GM21367 (cell line): Measurements from ENCODE around the gene KANSL1.

Experiments
- ATAC-seq: cut with Tn5 transposase; IDR thresholded peaks from one replicate; pipeline ENCODE4 v1.9.1; 2021; ENCODE audit not compliant: unreplicated experiment

Gene KANSL1

DNA sequence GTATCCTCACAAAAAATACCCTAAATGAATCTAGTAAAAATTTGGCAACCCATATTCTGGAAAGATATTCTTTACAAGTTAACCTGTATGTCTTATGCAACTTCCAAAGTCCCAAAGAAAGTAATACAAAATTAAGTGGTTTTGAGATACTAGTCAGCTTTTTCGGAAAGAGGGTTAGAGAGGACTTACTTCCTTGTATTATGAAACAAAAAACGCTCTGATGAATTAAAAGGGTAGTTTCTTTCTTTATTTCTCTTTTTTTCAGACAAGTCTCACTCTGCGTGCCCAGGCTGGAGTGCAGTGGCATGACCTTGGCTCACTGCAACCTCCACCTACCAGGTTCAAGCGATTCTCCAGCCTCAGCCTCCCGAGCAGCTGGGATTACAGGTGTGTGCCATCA, 51.6 kb downstream of the KANSL1 start:
- no peak for ATAC-seq

DNA sequence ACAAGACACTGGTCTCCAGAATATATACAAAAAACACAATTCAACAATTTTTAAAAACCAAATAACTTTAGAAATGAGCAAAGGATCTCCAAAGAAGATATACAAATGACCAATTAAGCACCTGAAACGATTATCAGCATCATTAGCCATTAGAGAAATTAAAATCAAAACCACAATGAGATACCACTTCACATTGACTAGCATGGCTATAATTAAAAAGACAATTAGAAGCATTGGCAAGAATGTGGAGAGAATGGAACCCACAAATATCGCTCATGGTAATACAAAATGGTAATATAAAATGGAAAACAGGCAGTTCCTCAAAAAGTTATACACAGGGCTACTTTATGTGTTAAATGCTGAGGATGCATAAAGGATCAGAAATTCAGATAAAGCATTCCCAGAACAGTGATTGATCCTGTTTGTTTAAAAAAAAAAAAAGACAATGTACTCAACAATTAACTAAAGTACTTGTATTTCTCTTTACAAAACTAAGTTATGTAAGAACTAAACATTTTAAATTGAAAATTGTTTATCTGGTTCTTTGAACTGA, 52.5 kb downstream of the KANSL1 start:
- ATAC-seq, result no peak

DNA sequence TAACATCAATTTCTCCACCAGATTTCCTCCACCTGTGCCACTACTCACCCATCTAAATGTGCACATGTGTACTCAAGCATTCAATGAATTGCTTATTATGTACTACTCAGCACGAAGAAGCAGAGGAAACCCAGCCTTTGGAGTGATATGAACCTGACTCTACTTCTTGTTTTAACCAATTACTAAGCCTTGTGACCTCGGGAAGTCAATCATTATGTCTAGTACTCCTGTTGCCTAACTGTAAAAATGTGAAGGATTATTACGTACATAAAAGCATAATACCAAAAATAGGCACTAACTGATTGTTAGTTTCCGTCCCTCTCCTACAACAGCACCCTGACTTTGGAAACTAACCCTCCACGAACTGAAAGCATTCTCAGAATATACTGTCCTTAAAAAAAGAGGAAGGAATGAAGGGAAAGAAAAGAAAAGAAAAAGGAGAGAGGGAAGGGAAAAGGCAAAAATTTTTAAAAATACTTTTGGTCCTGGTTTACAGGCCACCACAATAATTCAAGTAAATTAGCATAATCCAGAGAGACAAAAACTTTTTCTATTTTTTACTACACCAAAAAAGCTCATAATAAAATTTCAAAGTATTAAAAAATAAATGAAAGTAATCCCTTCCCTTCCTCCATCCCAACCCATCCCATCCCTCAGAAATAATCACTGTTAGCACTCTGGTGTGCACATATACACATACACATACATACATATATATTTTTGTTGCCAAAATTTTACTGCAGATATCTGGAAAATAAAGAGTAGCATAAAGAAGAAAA, 53.6 kb downstream of the KANSL1 start:
- ATAC-seq, result no peak

DNA sequence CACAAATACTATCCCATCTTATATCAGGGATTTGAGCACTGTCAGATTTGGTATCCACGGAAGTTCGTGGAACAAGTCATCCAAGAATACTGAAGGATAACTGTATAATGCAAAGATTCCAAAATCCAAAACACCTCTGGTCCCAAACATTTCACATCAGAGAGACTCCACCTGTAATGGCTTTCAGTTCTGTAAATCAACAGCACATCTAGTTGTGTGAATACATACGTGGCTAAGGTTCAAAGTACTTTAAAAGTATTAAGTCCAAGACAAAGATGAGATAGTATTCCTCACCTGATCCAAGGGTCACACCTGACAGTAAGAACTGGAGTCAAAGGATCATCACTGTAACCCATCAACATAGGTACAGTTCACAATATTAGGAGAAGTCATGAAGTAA, 54.8 kb downstream of the KANSL1 start:
- ATAC-seq, result no peak

DNA sequence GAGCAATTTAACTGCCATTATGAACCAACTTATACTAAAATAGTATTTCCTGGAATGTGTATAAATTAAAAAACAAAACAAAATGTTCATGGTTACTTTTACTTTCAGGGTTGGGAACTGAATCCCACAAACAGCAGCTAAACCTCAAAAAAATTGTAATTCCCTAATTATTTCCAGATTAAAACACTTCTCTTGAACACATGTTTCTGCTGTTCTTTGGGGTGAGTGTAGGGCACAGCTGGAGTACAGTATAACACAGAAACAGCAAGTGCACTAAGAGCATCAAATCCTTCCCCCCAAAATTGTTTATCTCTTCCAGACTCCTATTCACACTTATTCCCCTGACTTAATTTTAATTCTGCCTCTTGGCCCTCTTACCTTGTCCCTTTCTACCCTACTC, 56.4 kb downstream of the KANSL1 start:
- no peak for ATAC-seq

DNA sequence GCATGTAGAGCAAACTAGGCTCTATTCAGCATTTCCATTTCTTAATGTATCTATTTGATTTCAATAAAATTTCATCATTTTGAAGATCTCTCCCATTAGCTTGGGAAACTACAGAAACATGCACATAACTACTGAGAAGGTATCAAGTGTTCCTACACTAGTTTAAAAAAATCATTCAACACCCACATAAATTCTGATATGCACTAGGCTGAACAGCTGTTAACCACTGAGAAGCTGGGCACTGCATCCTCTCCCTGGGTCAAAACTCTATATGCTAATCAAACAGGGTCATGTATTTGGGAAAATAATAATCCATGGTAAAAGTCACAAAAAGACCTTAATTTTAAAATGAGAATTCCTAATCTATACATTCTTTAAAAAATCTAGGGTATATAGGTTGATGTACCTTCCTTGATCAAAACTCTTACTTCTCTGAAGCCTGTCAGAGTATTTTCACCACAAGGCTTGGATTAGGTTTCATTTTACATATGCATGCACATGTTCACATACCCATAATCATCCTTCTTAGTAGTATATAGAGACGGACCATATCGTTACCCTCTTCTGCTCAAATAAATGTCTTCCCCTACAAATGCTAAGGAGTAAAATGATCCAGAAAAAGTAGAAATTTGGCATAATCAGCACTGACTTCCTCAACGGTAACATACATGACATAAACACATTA, 57.2 kb downstream of the KANSL1 start:
- no peak for ATAC-seq

DNA sequence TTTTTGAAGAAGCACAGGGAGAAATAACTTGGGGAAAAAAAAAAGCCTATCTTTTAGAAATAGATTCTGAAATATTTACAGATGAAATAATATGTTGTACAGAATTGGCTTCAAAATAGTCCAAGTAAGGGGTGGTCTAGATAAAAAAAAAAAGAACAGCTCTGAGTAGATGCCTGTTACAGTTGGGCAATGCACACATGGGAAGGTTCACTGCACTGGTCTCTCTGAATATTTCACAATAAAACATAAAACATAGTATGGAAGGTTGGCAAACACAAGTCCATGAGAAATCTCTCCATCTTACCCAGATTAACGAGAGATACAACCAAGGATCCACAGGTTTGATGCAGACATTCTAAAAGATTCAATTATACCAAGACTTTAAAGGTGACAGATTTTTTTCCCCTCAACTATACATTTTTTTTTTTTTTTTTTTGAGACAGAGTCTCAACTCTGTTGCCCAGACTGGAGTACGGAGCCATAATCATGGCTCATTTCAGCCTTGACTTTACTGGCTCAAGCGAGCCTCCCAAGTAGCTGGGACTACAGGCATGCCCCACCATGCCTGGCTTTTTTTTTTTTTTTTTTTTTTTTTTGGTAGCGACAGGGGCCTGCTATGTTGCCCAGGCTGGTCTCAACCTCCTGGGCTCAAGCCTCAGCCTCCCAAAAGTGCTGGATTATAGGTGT, 58.0 kb downstream of the KANSL1 start:
- ATAC-seq, result no peak

DNA sequence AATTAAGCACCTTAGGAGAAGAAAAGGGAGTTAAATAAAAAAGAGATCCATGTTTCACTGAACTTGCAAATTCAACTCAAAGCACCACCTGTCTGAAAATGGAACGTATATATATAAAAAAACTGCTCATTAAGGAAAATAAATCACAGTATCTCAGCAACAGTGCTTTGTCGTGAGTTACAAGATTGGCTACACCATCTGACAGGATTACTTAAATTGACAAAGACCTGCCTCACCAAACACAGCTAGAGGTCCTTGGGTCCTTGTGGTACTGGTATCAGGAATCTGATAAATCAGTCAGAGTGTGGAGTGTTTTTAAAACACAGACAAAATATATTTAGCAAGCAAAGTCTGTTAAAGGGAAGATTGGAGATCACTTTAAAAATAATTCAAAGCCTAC, 63.9 kb downstream of the KANSL1 start:
- ATAC-seq, result no peak

DNA sequence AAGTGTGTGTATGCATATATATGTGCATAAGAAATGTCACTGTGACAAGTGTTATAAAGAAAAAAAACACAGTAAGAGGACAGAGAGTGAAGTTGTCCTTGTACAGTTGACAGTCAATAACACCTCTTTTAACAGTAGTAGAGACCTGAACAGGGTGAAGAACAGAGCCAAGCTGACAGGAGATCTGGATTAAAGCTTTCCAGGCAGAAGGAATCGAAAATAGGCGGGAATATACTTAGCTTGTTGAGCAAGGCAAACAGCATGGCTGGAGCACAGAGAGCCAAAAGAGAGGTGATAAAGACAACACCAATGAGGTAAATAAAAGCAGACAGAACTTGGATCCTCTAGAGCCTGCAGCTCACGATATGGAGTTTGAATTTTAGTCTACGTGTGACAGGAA, 64.8 kb downstream of the KANSL1 start:
- ATAC-seq, result no peak

DNA sequence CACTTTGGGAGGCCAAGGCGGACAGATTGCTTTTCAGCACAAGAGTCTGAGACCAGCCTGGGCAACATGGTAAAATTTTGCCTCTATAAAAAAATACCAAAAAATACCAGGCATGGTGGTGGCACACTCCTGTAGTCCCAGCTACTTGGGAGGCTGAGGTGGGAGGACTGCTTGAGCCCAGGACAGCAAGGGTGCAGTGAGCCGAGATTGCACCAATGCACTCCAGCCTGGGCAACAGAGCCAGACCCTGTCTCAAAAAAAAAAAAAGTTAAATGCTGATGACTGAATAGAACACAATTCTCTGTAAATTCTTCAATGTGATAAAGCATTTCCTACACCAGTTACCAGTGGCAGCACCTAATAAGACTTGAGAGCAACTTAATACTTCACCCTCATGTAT, 65.7 kb downstream of the KANSL1 start:
- ATAC-seq, result no peak

DNA sequence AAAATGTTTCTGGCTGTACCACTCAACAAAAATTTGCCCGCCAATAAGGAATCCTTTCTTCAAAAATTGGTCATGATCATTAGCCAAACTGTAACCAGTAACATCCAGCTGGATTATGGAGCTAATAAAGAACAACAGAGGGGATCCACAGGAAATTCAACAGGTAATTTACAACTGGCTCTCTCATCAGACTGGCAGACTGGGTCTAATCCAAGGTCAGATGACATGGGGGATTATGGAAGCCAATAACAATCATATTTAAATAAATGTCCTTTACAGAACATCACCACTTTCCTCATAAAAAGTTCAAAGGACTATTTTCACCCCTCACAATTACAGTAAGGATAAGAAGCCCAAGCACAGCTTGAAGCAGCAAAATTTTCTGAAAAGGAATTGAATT, 66.4 kb downstream of the KANSL1 start:
- ATAC-seq, result no peak

DNA sequence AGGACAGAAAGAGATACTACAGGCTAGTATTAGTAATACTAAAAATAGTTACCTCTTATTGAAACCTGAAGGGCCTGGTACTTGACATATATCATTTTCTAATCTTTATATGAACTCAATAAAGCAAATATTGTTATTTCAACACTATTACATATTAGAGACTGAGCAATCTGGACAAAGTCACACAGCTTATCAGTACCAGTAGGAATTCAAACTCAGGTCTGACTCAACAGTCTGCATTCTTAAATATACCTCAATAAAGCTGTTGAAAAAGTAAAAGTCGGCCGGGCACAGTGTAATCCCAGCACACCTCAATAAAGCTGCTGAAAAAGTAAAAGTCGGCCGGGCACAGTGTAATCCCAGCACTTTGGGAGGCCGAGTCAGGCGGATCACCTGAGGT, 67.4 kb downstream of the KANSL1 start:
- ATAC-seq, result no peak

DNA sequence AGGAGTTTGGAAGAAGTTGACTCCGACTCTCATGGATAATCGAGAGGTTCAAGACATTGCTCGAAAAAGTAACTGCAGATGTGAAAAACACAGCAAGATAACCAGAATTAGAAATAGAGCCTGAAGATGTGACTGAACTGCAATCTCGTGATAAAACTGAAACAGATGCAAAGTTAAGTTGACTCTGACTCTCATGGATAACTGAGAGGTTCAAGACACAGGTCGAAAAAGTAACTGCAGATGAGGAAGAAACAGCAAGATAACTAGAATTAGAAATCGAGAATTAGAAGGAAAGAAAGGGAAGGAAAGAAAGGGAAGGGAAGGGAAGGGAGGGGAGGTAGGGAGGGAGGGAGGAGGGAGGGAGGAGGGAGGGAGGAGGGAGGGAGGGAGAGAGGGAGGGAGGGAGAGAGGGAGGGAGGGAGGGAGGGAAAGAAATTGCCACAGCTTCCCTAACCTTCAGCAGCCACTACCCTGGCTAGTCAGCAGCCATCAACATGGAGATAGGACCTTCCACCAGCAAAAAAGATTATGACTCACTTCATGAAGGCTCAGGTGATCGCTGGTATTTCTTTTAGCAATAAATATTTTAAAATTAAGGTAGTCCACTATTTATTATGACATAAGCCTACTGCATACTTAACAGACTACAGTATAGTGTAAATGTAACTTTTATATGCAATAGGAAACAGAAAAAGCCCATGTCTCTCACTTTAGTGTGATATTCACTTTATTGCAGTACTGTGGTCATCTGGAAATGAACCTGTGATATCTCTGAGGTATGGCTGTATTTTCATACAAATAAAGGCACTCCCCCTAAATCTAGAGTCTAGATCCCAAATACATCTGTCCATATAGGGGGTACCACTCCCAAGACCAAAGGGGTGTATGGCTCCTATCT, 68.3 kb downstream of the KANSL1 start:
- ATAC-seq, result no peak

DNA sequence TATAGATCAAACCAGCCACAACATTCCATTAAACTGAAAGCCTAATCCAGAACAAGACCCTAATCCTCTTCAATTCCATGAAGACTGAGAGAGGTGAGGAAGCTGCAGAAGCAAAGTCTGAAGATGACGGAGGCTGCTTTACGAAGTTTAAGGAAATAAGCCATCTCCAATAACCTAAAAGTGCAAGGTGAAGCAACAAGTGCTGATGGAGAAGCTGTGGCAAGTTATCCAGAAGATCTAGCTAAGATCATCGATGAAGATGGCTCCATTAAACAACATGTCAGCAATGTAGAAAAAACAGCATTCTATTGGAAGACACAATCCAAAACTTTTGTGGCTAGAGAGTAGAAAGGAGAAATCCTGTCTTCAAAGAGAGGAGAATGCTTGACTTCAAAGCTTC, 69.6 kb downstream of the KANSL1 start:
- ATAC-seq, result no peak

DNA sequence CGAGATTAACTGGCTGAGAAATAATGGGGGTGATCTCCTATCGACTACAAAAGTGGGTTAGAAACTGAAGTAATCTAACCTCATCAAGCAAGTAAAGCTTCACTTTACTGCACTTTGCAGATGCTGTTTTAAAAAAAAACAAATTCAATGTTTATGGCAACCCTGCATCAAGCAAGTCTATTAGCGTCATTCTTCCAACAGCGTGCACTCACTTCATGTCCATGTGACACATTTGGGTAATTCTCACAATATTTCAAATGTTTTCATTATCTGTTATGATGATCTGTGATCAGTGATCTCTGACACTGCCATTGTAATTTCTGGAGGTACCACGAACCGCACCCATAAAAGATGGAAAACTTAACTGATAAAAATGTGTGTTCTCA, 70.8 kb downstream of the KANSL1 start:
- no peak for ATAC-seq

DNA sequence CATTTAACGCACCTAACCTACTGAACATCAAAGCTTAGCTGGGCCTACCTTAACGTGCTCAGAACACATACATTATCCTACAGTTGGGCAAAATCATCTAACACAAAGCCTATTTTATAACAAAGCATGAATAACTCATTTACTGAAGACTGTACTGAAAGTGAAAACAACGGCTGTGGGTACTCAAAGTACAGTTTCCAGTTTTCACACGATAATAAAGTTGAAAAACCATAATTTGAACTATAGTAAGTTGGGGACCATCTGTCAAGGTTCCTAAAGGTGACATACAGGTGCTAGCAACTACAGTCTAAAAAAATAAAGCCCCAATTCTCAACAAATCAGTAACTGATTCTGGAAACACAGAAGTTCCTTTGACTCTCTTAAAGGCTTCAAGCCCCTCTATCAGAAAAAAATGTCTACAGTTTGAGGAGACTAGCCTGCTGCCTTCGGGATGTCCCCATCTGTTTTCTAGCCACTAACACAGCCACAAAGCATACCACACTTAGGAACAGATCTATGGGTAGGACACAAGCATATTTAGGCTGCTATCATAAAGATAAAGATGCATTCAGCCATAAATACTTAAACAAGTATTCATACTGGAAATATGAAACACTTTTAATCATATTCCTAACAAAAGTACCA, 71.3 kb downstream of the KANSL1 start:
- ATAC-seq, result no peak

DNA sequence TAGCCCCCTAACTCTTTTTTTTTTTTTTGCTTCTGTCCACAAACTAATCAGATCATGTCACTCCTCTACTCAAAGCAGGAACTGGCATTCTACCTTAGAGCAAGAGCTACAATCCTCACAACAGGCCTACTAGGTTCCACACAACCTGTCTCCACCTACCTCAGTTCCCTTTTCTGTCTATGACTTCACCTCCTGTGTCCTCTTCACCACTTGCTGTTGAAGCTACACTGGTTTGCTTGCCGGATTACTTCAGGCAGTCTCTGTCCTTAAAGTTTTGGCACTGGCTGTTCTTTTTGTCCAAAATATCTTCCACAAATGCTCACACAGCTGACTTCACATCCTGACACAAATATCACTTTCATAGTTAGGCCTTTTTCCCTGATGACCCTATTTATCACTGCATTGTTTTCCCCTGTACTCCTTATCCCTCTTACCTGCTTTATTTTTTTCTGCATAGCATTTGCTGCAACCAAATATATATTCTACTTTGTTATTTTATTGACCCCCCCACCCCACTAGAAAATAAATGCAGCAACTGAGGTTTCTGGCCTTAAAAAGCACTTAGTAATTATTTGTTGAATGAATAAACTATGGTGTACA, 72.0 kb downstream of the KANSL1 start:
- no peak for ATAC-seq

DNA sequence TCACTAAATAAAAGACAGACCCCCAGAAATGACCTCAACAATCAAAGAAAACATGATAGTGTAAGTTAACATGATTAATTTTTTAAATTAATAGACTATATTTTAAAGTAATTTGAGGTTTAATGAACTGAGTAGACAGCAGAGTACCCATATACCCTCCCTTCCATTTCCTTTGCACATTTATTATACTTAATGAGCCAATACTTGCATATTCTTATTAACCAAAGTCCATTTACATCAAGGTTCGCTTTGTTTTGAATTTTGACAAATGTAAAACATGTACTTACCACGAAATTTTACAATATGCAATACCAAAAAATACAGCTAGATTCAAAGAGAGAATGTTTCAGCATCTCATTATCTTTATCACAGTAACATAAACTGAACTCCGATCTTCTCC, 72.7 kb downstream of the KANSL1 start:
- ATAC-seq, result no peak

DNA sequence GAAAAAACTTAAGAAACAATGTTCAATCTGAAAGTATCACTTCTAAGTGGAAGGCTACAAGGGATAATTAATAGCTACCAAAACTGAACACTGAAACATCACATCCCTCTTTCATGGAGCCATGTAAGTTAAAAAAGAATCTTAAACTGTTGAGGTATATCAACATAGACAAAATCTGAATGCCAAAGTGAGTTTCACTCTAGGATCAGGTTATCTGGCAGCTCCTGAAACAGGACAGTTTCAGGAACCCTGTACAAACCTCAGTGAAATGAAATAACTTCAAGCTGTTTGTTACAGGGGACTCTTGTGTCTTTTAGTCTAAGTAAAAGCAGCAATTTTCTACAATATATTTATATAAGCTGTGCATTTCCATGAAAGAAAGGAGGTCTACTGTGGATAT, 73.2 kb downstream of the KANSL1 start:
- no peak for ATAC-seq

DNA sequence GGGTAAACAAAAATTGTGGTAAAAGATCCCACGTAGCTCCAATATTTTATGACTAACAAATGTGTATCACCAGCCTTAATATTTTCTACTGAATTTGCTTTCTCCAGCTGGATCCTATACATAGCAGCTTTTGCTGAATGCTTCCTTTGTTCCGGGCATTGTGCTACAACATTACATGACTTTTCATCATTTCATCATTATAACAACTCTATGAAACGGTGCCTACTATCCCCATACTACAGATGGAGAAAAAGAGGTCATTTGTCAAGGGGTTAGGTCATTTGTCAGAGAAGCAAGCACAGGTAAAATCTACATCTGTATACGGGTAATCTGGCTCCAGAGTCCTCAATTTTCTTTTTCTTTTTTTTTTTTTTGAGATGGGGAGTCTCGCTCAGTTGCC, 74.3 kb downstream of the KANSL1 start:
- ATAC-seq, result no peak
